ENCODE measurements around the gene FRY. TPM values are rescaled to one million over a fixed set of nuclear protein-coding genes. Genes with fewer than 3 reads are reported as not detected.

The FRY gene
- total and polyA plus RNA-seq, 2 of the 13 experiments (the other 11 are each of a cell fraction or from before 2014, with no cell fraction given), result 8.2 to 13.1 TPM

DNA sequence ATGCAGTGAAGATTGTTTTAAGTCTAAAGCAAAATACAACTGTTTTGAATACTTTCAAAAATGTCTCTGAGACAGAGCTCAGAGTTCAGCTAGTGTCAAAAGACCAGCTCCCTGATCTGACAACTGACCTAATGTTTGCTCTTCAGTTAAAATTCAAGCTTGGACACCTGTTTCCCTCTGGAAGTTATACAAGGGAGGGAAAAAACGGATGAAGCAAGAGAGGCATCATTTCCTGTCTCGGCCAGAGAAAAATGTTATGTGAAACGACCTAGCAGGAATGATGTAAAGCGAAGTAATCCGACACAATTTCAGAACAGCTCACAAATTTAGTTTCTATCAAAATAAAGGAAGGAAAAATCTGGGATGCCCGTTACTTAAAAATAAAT is 224.1 kb downstream of the FRY start (continued):
- TF ChIP-seq ZNF574 (CRISPR knock-in tag; IDR thresholded peaks at IDR 0.05) (0 out of 2 replicates have a peak, but pooled peaks have one; percentile 17), ZFYVE20 (CRISPR knock-in tag; IDR thresholded peaks at IDR 0.05; ENCODE audit: borderline replicate concordance, low read depth) (no peak), NR2C2 (CRISPR knock-in tag; IDR thresholded peaks at IDR 0.05; ENCODE audit: borderline replicate concordance) (peak; percentile 40; the same call in 1 of the 2 replicates), TARDBP (CRISPR knock-in tag; IDR thresholded peaks at IDR 0.05) (peak; percentile 57), CEBPG (CRISPR knock-in tag; IDR thresholded peaks at IDR 0.05) (peak; percentile 98), REST (IDR thresholded peaks at IDR 0.05; ENCODE audit: borderline replicate concordance in 1 of 2, low read depth in 1 of 2, low read length in 2 of 2) (0 out of 4 replicates have a peak, but pooled peaks of 1 of the 2 experiments have one; percentile 15), EP300 (IDR thresholded peaks at IDR 0.05; ENCODE audit: low read depth in 2 of 2, low read length in 2 of 2) (peak; percentile 74 to 94; a peak in 3 of 4 replicates), EP300 (CRISPR knock-in tag; IDR thresholded peaks at IDR 0.05; ENCODE audit: borderline replicate concordance) (peak; percentile 88; the same call in 1 of the 2 replicates), MEIS2 (CRISPR knock-in tag; IDR thresholded peaks at IDR 0.05) (peak; percentile 81), ZNF850 (CRISPR knock-in tag; conservative IDR thresholded peaks at IDR 0.05) (no peak), GATAD1 (CRISPR knock-in tag; IDR thresholded peaks at IDR 0.05) (peak; percentile 52), ZKSCAN8 (CRISPR knock-in tag; IDR thresholded peaks at IDR 0.05; ENCODE audit: borderline replicate concordance) (peak; percentile 80; the same call in 1 of the 2 replicates)
- TF ChIP-seq, protein P1, sequence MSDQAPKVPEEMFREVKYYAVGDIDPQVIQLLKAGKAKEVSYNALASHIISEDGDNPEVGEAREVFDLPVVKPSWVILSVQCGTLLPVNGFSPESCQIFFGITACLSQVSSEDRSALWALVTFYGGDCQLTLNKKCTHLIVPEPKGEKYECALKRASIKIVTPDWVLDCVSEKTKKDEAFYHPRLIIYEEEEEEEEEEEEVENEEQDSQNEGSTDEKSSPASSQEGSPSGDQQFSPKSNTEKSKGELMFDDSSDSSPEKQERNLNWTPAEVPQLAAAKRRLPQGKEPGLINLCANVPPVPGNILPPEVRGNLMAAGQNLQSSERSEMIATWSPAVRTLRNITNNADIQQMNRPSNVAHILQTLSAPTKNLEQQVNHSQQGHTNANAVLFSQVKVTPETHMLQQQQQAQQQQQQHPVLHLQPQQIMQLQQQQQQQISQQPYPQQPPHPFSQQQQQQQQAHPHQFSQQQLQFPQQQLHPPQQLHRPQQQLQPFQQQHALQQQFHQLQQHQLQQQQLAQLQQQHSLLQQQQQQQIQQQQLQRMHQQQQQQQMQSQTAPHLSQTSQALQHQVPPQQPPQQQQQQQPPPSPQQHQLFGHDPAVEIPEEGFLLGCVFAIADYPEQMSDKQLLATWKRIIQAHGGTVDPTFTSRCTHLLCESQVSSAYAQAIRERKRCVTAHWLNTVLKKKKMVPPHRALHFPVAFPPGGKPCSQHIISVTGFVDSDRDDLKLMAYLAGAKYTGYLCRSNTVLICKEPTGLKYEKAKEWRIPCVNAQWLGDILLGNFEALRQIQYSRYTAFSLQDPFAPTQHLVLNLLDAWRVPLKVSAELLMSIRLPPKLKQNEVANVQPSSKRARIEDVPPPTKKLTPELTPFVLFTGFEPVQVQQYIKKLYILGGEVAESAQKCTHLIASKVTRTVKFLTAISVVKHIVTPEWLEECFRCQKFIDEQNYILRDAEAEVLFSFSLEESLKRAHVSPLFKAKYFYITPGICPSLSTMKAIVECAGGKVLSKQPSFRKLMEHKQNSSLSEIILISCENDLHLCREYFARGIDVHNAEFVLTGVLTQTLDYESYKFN (CRISPR knock-in tag; conservative IDR thresholded peaks at IDR 0.05), result peak; percentile 97
- TF ChIP-seq, protein P2, sequence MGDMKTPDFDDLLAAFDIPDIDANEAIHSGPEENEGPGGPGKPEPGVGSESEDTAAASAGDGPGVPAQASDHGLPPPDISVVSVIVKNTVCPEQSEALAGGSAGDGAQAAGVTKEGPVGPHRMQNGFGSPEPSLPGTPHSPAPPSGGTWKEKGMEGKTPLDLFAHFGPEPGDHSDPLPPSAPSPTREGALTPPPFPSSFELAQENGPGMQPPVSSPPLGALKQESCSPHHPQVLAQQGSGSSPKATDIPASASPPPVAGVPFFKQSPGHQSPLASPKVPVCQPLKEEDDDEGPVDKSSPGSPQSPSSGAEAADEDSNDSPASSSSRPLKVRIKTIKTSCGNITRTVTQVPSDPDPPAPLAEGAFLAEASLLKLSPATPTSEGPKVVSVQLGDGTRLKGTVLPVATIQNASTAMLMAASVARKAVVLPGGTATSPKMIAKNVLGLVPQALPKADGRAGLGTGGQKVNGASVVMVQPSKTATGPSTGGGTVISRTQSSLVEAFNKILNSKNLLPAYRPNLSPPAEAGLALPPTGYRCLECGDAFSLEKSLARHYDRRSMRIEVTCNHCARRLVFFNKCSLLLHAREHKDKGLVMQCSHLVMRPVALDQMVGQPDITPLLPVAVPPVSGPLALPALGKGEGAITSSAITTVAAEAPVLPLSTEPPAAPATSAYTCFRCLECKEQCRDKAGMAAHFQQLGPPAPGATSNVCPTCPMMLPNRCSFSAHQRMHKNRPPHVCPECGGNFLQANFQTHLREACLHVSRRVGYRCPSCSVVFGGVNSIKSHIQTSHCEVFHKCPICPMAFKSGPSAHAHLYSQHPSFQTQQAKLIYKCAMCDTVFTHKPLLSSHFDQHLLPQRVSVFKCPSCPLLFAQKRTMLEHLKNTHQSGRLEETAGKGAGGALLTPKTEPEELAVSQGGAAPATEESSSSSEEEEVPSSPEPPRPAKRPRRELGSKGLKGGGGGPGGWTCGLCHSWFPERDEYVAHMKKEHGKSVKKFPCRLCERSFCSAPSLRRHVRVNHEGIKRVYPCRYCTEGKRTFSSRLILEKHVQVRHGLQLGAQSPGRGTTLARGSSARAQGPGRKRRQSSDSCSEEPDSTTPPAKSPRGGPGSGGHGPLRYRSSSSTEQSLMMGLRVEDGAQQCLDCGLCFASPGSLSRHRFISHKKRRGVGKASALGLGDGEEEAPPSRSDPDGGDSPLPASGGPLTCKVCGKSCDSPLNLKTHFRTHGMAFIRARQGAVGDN (CRISPR knock-in tag; IDR thresholded peaks at IDR 0.05), result no peak

Data from HepG2 (cell line).